ENCODE measurements around the gene PDZD2. TPM values are rescaled to one million over a fixed set of nuclear protein-coding genes. Genes with fewer than 3 reads are reported as not detected.

Gene PDZD2
- polyA plus RNA-seq, 1 donor from 2014 or later, result 3.1 TPM

- H2AFZ ChIP-seq (ENCODE audit: low read depth, low read length), result no peak overlapping the region
- H4K20me1 ChIP-seq (ENCODE audit: insufficient read depth), result no peaks in the 10 kb centered on the region
- no peak overlapping the region for H3K27ac ChIP-seq (ENCODE audit: low read length)
- H3K9me2 ChIP-seq (ENCODE audit: insufficient read depth, low read length), result no peaks in the 10 kb centered on the region
- no peak for TF ChIP-seq REST (IDR thresholded peaks at IDR 0.05; ENCODE audit: borderline replicate concordance)
- no peak for TF ChIP-seq EZH2 (IDR thresholded peaks at IDR 0.05; ENCODE audit: borderline replicate concordance, insufficient read depth, low read length, poor library complexity, severe bottlenecking)
- TF ChIP-seq TAF1 (IDR thresholded peaks at IDR 0.05; ENCODE audit: low read depth), result no peak
- TF ChIP-seq SMC3 (conservative IDR thresholded peaks at IDR 0.05; ENCODE audit: poor library complexity), result no peak
- no peak for TF ChIP-seq MXI1 (conservative IDR thresholded peaks at IDR 0.05; ENCODE audit: poor library complexity, severe bottlenecking)
- TF ChIP-seq CTCF (IDR thresholded peaks at IDR 0.05; ENCODE audit: poor library complexity, severe bottlenecking), result no peak
- TF ChIP-seq EP300 (conservative IDR thresholded peaks at IDR 0.05; ENCODE audit: poor library complexity, severe bottlenecking), result no peak
- TF ChIP-seq POLR2AphosphoS5 (IDR thresholded peaks at IDR 0.05), result no peak
- no peak for TF ChIP-seq RAD21 (conservative IDR thresholded peaks at IDR 0.05)
- H3F3A ChIP-seq (ENCODE audit: insufficient read depth, low read length, poor library complexity, severe bottlenecking), result no peaks in the 10 kb centered on the region
- no peaks in the 10 kb centered on the region for H3K9me3 ChIP-seq (ENCODE audit: low read length)
- H3K27me3 ChIP-seq (ENCODE audit: insufficient read depth, low read depth, low read length), result no peaks in the 10 kb centered on the region
- H3K79me2 ChIP-seq (replicated peaks; ENCODE audit: insufficient read depth, low read length), result no peaks in the 10 kb centered on the region
- no peak overlapping the region for H3K9ac ChIP-seq (ENCODE audit: low read length)
- no peak overlapping the region for H3K4me2 ChIP-seq (ENCODE audit: low read length)
- no peak overlapping the region for H3K4me3 ChIP-seq (ENCODE audit: low read length)
- H3K36me3 ChIP-seq (ENCODE audit: insufficient read depth, low read length), result no peaks in the 10 kb centered on the region
Measured at GRCh38 chr5:31711935-31712592, 73.1 kb downstream of the PDZD2 start.

DNA sequence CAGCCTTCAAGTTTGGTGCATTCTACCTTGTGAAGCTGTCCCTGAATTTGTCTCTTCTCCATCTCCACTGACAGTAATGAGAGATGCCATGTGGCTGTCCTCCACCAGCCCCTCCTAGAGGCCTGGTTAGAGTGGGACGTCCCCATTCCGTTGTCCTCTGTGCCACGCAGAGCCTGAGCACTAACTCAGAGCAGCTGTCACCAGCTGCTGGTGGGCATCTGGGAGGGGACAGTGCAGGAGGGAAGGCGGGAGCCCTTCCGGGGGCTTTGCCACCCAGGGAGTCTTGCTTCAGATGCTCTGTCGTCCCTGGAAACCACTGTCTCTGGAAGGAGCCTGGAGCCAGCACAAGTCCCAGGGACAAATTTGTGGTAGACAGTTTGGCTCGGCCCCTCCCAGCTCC is 78.6 kb downstream of the PDZD2 start:
- no peak overlapping the region for H3K9ac ChIP-seq (ENCODE audit: low read length)
- no peaks in the 10 kb centered on the region for H3F3A ChIP-seq (ENCODE audit: insufficient read depth, low read length, poor library complexity, severe bottlenecking)
- H3K4me2 ChIP-seq (ENCODE audit: low read length), result no peak overlapping the region
- TF ChIP-seq EP300 (conservative IDR thresholded peaks at IDR 0.05; ENCODE audit: poor library complexity, severe bottlenecking) (no peak), TAF1 (IDR thresholded peaks at IDR 0.05; ENCODE audit: low read depth) (no peak), MXI1 (conservative IDR thresholded peaks at IDR 0.05; ENCODE audit: poor library complexity, severe bottlenecking) (no peak), EZH2 (IDR thresholded peaks at IDR 0.05; ENCODE audit: borderline replicate concordance, insufficient read depth, low read length, poor library complexity, severe bottlenecking) (no peak), POLR2AphosphoS5 (IDR thresholded peaks at IDR 0.05) (no peak), REST (IDR thresholded peaks at IDR 0.05; ENCODE audit: borderline replicate concordance) (no peak), CTCF (IDR thresholded peaks at IDR 0.05; ENCODE audit: poor library complexity, severe bottlenecking) (no peak), SMC3 (conservative IDR thresholded peaks at IDR 0.05; ENCODE audit: poor library complexity) (no peak), RAD21 (conservative IDR thresholded peaks at IDR 0.05) (no peak)
- no peaks in the 10 kb centered on the region for H3K27me3 ChIP-seq (ENCODE audit: insufficient read depth, low read depth, low read length)
- no peak overlapping the region for H3K4me3 ChIP-seq (ENCODE audit: low read length)
- H3K36me3 ChIP-seq (ENCODE audit: insufficient read depth, low read length), result no peaks in the 10 kb centered on the region
- no peak overlapping the region for H3K27ac ChIP-seq (ENCODE audit: low read length)
- no peaks in the 10 kb centered on the region for H3K9me2 ChIP-seq (ENCODE audit: insufficient read depth, low read length)
- no peaks in the 10 kb centered on the region for H3K9me3 ChIP-seq (ENCODE audit: low read length)
- H4K20me1 ChIP-seq (ENCODE audit: insufficient read depth), result no peaks in the 10 kb centered on the region
- no peak overlapping the region for H2AFZ ChIP-seq (ENCODE audit: low read depth, low read length)
- no peaks in the 10 kb centered on the region for H3K79me2 ChIP-seq (replicated peaks; ENCODE audit: insufficient read depth, low read length)
